Activated T-cell treated with anti-CD3 and anti-CD28 coated beads for 4 hours (primary cell): Measurements from ENCODE around the gene NCF4.

ENCODE experiments used
- DNase-seq: peaks from one replicate; pipeline ENCODE4 v3.0.0-alpha.2; 2020

Gene NCF4

GRCh38 chr22:36865346-36865745 is 4.5 kb downstream of the NCF4 start:
- DNase-seq = no peak

DNA sequence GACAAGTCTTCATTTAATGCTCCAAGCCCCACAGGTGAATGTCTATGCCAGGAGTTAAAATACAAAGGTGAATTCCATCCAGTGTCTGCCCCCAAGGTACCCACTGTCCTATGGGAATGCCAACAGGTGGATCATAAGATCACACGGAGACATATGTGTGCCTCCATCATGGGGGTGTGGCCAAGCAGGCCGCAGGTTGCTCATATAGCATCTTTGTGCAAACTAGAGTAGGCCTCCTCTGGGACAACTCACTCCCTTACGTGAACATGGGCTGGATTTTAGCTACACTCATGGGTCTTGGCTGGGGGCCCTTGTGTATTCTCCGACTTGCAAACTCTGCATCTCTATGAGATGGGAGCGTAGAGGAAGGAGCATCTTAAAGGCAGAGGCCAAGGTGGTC is 6.9 kb downstream of the NCF4 start:
- DNase-seq = no peak

DNA sequence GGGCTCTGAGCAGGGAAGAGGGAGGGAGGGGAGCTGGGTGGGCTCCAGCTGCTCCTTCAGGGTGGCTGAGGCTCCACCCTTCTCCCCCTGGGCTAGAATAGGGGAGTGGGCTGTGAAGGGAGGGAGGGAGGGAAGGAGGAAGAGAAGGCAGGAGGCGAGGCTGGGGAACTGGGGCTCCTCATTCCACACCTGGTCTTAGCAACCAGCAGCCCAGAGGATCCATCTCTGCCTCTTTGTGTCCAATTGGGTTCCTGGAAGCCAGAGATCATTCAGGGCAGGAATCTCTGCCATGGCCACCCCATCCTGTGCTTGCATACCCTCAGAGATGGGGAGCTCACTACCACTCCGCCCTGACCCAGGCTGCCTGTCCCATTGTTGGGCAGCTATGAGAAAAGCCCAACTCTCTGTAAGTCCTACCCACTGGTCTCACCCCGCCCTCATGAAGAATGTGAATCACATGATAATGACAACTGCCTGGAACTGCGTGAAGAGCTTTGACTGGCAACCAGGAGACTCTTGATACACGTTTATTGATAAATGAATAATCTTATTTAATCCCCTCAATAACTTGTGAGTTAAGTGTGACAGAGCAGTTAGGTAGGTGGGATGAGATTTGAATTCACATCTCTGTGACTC is 7.9 kb downstream of the NCF4 start:
- no peak for DNase-seq

GRCh38 chr22:36870250-36870649 is 9.4 kb downstream of the NCF4 start:
- no peak for DNase-seq

- no peak for DNase-seq
Measured at GRCh38 chr22:36871669-36872081, 10.9 kb downstream of the NCF4 start.

GRCh38 chr22:36872084-36872483 is 11.3 kb downstream of the NCF4 start:
- DNase-seq = no peak

DNA sequence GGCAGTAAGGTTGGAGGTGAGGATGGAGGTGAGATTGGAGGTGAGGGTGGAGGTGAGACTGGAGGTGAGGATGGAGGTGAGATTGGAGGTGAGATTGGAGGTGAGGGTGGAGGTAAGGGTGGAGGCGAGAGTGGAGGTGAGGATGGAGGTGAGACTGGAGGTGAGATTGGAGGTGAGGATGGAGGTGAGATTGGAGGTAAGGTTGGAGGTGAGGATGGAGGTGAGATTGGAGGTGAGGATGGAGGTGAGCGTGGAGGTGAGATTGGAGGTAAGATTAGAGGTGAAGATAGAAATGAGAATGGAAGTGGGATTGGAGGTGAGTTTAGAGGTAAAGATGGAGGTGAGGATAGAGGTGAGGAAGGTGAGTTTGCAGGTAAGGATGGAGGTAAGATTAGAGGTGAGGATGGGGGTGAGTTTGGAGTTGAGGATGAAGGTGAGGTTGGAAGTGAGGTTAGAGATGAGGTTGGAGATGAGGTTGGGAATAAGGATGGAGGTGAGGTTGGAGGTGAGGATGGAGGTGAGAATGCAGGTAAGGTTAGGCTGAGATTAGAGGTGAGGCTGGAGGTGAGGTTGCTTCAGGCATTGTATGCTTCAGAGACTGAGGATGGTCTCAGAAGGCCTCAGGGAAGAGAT is 12.2 kb downstream of the NCF4 start:
- DNase-seq = no peak

DNA sequence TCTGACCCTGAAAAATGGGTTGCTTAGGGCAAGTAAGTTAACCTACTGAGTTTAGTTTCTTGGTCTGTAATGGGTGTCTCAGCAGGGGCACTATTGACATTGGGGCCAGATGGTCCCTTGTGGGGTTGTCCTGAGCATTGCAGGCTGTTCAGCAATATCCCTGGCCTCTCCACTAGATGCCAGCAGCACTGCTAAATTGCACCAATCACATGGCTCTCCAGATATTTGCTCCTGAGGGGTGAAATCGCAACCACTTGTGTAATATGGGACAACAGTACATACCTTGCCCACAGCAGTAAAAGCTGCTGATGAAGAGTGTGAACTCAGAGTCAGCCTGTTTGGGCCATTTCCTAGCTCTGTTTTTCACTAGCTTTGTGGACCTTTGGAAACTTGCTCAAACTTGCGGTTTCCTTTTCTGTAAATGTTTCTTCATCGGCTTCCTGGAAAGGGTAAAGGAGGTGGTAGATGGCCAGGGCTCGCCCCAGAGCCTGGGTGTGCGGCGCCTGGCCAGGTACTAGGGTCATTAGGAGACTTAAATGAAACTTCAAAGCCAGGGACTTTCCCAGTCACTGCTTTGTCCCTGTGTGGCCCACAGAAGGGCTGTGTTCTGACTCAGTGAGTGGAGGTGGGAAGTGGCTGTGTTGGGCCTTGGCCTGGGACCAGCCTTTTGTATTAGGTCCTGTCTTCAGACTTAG is 13.0 kb downstream of the NCF4 start:
- DNase-seq = no peak

GRCh38 chr22:36874309-36874696 is 13.5 kb downstream of the NCF4 start:
- DNase-seq = no peak

DNA sequence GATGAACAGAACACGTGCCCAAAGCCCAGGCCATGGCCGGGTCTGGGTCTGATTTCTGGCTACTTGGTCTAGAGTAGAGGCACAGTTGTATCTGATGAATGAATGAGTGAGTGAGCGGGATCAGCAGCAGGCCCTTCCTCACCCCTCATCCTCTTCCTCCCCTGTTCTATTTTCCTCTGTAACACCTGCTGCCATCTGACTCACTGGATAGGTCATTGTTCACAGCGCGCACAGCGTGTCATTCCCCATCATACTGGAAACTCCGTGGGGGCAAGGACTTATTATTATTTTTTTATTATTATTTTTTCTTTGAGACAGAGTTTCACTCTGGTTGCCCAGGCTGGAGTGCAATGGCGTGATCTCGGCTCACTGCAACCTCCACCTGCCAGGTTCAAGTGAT is 13.9 kb downstream of the NCF4 start:
- DNase-seq = no peak

GRCh38 chr22:36875741-36876140 is 14.9 kb downstream of the NCF4 start:
- DNase-seq = no peak

- no peak for DNase-seq
Measured at GRCh38 chr22:36879775-36880174, 19.0 kb downstream of the NCF4 start.

DNA sequence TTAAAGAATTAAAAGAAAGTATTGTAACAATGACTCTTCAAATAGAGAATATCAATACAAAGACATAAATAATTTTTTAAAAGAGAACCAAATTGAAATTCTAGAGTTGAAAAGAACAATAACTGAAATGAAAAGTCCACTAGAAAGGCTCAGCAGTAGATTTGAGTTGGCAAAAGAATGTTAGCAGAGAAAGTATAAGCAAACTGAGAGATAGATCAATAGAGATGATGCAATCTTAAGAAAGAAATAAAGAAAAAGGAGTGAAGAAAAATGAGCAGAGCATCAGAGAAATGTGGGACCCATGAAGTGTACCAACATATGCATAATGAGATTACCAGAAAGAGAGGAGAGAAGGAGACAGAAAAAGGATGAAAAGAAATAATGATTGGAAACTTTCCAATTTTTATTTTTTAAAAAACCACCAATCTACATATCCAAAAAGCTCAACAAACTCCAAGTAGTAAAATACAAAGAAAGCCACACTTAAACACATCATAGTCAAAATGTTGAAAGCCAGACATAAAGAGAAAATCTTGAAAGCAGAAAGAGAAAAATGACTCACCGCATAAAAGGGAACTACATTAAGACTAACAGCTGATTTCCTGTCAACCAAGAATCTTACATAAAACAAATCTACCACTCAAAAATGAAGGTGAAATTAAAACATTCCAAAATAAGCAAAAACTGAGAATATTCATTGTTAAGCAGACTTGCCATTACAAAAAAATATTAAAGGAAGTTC is 20.9 kb downstream of the NCF4 start:
- no peak for DNase-seq

- DNase-seq = no peak
Measured at GRCh38 chr22:36884349-36885158, 23.7 kb downstream of the NCF4 start.

DNA sequence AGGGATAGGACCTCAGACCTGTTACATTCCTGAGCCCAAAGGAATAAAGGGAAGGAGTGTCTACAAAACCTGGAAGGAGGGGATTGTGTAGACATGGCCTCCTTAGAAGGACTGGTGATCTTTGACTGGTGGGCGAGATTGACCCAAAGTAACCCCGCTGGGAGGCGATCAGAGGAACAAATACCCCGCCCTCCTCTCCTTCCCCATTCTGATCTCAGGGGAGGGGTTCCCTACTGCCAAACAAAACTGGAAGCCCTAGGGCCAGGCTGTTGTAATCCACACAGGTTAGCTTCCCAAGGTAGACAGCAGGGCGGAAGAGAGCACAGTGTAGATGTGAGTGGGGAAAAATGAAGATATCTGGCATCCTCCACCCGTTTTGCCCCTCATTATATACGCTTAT is 24.7 kb downstream of the NCF4 start:
- no peak for DNase-seq

DNA sequence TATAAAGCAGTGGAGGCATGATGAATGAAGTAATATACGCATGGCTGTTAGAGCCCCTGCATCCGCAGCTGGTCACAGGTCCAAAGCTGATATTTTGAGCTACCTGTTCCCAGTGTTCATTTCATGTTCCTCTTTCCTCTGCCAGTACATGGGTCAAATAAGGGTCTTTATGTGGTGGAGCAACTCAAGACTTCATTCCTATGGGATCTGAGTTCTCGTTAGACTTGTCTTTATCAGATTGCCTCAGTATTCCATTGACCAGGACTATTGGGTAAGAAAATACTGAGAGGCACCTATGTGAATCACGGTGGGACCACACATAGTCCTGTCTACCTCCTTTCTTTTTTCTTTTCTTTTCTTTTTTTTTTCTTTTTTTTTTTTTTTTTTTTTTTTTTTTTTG is 25.2 kb downstream of the NCF4 start:
- DNase-seq = no peak

- DNase-seq = no peak
Measured at GRCh38 chr22:36887162-36887561, 26.4 kb downstream of the NCF4 start.

DNA sequence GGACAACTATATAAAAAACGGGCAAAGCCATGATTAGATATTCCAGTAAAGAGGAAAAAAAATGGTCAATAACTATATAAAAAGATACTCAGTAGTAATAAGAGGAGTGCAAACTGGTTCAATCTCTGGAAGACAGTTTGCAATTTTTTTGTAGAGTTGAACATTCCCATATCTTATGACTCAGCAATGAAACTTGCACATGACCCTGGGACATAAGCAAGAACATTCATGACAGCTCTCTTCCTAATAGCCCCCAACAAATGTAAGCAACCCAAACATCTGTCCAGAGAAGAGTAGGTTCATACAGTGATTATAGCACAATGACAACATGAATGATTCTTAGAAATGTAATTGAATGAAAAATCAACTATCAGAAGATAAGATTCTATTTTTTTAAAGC is 30.8 kb downstream of the NCF4 start:
- DNase-seq = no peak

DNA sequence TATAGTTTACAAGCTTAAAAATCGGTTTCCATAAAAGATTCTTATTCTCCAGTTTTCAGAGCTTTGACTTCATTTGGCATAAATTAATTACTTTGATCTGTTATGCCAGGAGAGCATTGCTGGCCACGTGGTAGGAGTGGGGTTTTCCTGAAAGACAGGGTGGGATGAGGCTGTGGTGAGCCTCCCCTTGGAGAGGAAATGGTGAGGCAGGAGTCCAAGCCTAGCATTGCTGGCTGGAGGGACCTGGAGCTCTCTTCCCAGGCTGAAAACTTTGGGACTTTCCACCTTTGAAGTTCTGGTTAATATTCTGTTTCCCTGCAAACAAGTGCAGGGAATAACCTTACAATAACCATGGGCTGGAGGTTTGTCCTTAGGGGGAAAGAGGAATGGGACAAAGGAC is 31.5 kb downstream of the NCF4 start:
- DNase-seq = no peak

DNA sequence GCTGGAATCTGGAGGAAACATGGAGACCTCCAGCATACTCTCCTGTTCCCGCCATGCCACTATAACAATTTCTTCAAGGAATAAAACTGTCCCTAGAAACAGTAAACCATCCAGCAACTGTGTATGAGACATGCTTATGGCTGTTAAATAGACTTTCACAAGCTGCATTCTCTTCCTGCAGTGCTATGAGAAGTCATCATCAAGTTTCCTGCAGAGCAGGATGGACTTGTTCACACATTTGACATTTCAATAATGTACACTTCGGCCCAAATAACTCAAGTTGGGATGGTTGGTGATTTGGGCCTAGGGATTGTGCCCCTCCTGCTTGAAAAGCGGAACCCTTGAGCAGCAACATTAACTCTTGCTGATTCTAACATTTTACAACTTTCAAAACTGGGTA is 32.5 kb downstream of the NCF4 start:
- DNase-seq = no peak

- no peak for DNase-seq
Measured at GRCh38 chr22:36894266-36894665, 33.5 kb downstream of the NCF4 start.

DNA sequence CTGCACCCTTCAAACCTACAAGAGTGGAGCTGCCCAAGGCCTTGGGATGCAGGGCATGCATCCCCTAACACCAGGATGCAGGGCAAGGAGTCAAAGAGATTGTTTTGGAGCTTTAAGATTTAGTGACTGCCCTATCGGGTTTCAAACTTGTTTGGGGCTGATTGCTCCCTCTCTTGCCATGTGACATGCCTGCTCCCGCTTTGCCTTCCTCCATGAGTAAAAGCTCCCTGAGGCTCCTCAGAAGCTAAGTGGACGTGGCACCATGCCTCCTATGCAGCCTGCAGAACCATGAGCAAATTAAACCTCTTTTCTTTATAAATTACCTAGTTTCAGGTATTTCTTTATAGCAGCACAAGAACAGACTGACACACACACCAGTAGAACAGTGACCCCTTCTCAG is 36.8 kb downstream of the NCF4 start:
- DNase-seq = no peak

GRCh38 chr22:36898690-36899089 is 37.9 kb downstream of the NCF4 start:
- no peak for DNase-seq
